ENCODE measurements around the gene ACTG1.

Gene ACTG1

DNA sequence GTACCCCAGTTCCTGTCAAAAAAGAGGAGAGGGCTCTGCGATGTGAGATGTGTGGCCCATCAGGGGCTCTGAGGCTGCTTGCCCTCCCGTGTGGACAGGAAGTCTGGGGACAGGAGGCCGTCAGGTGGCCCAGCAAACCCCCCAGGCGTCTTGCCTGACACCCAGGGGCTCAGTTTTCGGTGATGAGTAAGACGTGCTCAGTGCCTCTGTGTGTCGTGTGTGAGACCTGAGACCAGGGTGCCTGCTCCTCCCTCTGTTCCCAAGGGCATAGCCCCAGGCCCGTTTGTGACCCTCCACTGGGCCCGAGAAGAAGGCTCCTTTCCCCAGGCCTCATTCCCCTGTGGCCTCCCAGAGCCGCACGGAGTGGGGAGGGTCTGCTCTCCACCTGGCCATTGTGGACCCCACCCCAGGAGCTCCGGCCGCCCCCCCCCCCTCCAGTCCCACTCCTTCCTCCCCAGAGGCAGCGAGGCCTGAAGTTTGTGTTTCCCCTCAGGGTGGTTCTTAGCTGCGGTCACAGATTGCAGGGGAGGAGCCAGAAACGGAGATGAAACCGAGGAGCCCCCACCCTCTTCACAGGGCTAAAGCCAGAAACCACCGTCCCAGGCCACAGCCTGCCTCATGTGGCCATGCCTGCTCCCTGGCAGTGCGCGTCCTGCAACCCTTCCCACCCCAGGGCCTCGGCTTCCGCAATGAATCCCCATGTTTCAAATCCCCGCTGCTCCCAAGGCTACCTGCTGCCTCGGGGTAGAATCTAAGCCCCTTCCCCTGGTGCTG is 4.9 kb upstream of the ACTG1 start:
- DNase-seq (ENCODE audit: low read depth in 2 of 2), result no peak

DNA sequence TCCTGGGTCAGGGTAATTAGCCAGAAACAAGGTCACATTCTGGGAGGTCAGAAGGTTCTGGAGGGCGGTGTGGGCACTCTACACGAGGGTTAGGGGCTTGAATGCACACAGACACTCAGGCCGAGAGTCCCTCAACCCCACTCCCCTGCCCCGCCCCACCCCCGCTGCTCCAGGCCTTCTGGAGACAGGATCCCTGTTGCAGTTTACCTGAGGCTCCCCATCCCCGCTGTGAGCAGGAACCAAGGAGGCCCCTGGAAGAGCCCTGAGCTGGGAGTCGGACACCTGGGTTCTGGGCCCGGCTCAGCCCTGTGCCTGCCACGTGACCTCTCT is 4.4 kb upstream of the ACTG1 start:
- DNase-seq (ENCODE audit: low read depth in 2 of 2), result no peak

DNA sequence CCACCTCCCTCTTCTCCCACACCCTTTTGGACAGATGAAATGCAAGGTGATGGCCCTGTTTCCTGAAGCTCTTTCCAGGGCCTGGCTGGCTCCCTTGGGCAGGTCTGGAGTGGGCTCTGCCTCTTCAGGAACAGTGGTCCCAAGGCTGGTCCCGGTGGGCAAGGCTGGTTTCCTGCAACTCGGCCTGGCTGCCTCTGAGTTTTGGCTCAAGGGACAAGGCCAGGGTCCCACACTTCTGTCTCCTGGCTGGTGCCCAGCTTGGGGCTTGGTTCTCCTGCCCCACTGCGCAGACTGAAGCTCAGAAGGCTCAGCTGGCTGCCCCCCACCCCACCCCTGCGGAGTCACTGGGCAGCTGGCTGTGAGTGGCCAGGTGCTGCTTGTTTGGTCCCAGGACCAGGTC is 3.8 kb upstream of the ACTG1 start:
- DNase-seq (ENCODE audit: low read depth in 2 of 2), result no peak

- DNase-seq (ENCODE audit: low read depth in 2 of 2), result no peak
Observed at GRCh38 chr17:81515530-81516041, 3.0 kb upstream of the ACTG1 start.

DNA sequence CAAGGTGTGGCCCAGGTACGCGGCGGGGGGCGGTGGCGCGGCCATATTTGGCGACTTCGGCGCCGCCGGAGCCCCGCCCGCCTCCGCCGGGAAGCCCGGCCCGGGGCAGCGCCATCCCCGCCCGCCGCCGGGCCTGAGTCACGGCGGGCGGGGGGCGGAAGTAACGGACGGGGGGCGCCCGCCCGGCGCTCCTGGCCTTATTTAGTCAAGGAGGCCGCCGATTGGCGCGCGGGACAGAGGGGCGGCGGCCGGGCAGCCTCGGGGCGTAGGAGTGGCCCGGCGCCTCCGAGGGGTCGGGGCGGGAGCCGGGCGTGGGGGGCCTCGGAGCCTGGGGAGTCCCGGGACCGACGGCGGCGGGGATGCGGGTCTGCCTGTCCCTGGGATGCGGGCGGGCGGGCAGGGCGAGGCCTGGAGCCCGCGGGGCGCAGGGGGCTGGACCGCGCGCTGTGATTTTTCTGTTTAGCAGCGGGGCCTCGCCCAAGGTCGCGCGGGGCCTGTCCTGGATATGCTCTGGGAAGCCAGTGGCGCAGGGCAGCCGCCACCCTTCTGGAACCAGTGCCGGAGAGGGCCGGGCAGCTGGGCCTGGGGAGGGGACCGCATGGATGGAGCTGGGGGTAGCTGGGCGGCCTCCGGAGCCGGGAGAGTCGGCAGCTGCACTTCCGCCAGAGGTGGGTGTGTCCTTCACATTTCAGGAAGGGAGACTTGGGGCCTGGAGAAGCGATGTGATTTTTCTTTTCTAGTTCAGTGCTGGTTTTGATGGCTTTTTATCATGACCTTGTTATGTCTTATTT is 2.3 kb upstream of the ACTG1 start:
- peak; percentile 55 to 69 for DNase-seq (ENCODE audit: low read depth in 2 of 2)

- DNase-seq (ENCODE audit: low read depth in 2 of 2), result no peak
Observed at GRCh38 chr17:81514489-81514738, 1.8 kb upstream of the ACTG1 start.

GRCh38 chr17:81513753-81514488 is 1.3 kb upstream of the ACTG1 start:
- no peak for DNase-seq (ENCODE audit: low read depth in 2 of 2)

DNA sequence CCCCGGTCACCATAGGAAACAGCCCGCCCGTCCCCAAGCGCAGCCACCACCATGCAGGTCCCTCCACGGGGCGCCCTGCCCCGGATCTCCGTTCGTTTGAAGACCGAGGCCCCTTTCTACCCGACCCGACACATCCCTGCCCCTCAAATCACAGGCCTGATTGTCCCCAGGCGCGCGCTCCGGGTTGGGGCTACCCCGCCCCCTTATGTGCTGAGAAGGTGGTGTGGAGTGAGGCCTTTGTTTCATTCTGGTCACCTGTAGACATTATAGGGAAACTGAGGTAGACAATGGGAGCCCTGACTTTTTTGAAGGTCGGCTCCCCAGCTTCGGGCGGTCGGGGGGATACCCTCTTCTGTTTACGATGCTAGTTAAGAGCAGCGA is 763 bp upstream of the ACTG1 start:
- DNase-seq (ENCODE audit: low read depth in 2 of 2), result peak in 1 of 2 donors; percentile 48

DNA sequence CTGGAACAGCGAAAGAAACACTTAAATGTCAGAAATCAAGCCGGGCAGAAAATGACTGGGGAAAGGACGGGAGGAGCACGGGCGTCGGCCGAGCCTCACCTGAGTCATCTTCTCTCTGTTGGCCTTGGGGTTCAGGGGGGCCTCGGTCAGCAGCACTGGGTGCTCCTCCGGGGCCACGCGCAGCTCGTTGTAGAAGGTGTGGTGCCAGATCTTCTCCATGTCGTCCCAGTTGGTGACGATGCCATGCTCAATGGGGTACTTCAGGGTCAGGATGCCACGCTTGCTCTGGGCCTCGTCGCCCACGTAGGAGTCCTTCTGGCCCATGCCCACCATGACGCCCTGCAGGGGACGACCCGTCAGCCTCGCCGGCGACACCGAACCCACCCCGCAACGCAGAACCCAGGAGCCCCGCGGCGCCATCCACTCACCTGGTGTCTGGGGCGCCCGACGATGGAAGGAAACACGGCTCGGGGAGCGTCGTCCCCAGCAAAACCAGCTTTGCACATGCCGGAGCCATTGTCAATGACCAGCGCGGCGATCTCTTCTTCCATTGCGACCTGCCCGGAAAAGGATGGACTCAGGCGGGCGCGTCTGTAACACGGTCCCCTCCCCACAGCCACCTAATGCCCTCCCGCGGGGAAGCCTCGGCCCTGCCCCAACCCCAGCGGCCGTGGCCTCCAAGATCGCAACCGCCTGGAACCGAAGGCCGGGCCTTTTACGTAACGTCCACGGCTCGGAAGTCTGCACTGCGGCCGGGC is 616 bp downstream of the ACTG1 start:
- no peak for DNase-seq (ENCODE audit: low read depth in 2 of 2)

DNA sequence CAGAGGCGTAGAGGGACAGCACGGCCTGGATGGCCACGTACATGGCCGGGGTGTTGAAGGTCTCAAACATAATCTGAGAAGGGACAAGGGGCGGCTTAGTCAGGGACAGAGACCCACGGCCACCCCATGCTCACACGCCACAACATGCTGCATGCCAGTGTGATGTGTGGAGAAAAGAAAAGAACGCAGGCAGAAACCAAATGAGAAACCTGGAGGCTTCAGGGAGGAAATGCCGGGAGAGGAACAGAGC is 1.1 kb downstream of the ACTG1 start:
- no peak for DNase-seq (ENCODE audit: low read depth in 2 of 2)

DNA sequence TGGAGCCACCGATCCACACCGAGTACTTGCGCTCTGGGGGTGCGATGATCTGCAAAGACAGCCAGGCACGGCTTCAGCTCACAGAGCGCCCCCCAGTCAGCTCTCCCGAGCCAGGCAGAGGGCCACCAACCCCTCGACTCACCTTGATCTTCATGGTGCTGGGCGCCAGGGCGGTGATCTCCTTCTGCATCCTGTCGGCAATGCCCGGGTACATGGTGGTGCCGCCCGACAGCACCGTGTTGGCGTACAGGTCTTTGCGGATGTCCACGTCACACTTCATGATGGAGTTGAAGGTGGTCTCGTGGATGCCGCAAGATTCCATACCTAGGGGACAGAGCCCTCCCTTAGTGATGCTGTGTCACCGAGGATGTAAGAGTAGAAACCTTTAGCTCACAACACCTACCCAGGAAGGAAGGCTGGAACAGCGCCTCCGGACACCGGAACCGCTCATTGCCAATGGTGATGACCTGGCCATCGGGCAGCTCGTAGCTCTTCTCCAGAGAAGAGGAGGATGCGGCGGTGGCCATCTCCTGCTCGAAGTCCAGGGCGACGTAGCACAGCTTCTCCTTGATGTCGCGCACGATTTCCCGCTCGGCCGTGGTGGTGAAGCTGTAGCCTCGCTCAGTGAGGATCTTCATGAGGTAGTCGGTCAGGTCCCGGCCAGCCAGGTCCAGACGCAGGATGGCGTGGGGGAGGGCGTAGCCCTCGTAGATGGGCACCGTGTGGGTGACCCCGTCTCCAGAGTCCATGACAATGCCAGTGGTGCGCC is 1.6 kb downstream of the ACTG1 start:
- DNase-seq (ENCODE audit: low read depth in 2 of 2), result no peak

DNA sequence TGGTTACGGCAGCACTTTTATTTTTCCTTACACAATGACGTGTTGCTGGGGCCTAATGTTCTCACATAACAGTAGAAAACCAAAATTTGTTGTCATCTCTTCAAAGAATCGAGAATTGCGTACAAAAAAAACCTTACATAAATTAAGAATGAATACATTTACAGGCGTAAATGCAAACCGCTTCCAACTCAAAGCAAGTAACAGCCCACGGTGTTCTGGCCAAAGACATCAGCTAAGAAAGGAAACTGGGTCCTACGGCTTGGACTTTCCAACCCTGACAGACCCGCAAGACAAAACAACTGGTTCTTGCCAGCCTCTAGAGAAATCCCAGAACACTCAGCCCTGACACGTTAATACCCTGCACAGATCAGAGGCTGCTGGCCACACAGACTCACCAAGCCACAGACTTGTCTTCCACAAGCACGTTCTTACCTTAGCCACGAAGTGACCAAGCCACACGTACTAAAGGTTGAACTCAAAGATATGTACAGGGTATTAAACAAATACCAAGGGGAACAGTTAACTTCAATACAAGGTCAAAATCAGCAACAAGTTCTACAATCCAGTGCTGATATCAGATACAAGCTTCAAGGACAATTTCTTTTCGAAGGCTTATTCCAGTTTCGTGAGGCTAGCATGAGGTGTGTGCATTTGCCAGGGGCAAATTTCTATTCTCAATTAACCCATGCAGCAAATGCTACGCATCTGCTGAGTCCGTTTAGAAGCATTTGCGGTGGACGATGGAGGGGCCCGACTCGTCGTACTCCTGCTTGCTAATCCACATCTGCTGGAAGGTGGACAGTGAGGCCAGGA is 2.4 kb downstream of the ACTG1 start:
- DNase-seq (ENCODE audit: low read depth in 2 of 2), result no peak

DNA sequence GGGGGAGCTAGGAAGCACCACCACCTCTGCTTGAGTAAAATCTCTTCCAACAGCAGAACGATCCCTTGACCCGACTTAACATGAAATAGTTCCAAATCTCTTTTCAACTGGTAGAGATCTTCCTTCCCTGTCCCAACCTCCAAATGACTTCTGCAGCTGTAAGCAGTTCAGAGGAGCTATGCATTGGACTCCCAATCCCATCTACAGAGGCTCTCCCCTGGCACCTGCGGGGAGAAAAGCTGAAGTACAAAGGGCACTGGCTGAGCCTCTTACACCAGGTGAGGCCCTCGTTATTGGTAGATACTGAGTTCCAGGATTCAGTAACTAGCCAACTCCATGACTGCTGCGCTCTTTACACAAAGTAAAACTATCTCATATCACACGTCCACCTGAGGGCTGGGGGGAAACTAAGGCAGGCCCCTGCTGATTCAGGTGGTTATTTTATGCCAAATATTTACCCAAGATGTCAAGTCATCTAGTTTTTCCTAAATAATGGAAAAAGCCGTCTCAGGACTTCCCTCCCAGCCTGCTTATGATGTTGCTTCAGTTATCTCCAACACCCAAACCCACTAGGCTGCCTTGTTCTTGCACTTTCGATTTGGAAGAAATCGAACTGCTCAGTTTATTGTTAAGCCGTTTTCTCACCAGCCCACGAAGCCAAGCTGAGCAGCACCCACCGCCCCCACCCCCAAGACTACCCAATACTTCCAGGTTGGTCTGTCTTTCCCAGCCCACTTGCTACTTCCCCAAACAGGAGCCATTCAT is 3.2 kb downstream of the ACTG1 start:
- no peak for DNase-seq (ENCODE audit: low read depth in 2 of 2)

GRCh38 chr17:81508639-81509206 is 3.9 kb downstream of the ACTG1 start:
- no peak for DNase-seq (ENCODE audit: low read depth in 2 of 2)

DNA sequence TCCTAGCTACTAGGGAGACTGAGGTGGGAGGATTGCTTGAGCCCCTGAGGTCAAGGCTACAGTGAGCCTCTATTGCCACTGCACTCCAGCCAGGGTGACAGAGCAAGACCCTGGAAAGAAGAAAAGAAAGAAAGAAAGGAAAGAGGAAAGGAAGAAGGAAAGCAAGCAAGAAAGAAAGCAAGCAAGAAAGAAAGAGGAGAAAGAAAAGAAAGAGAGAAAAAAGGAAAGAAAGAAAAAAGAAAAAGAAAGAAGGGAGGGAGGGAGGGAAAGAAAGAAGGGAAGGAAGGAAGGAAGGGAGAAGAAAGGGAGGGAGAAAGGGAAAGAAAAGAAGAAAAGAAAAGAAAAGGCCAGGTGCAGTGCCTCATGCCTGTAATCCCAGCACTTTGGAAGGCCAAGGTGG is 9.0 kb downstream of the ACTG1 start:
- no peak for DNase-seq (ENCODE audit: low read depth in 2 of 2)

GRCh38 chr17:81502471-81503017 is 10.1 kb downstream of the ACTG1 start:
- no peak for DNase-seq (ENCODE audit: low read depth in 2 of 2)

- no peak for DNase-seq (ENCODE audit: low read depth in 2 of 2)
Observed at GRCh38 chr17:81500047-81500446, 12.6 kb downstream of the ACTG1 start.

- no peak for DNase-seq (ENCODE audit: low read depth in 2 of 2)
Observed at GRCh38 chr17:81499601-81499970, 13.0 kb downstream of the ACTG1 start.

DNA sequence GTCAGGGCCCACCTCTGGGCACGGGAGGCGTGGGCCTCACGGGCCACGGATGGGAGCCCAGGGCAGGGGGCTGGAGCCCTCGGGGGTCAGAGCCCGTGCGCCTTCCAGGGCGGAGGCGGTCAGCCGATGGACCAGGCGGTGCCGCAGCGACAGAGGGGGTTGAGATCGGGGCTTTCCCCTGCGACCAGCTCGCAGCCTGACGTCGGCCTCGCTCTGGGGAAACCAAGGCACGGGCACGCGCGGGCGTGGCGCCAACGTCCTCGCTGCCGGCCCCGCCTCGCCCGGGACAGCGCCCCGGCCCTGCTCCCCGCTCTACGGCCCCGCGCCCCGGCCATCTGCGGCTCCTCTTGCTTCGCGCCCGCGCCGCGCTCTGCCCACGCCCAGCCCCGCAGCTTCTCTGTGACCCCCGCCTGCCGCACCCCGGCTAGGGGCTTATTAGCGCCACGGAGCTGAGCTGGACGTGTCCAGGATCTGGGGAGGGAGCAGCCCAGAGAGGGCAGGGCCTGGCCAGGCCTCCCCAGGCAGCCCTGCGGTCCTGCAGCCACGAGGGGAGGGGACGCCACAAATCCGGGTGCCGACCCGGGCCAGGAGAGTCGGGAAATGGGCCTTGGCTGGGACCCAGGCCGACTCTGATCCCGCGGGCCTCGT is 13.5 kb downstream of the ACTG1 start:
- no peak for DNase-seq (ENCODE audit: low read depth in 2 of 2)
